Left lung (tissue), 10 donors: ENCODE results near the gene MAML1. TPM values are rescaled to one million over a fixed set of nuclear protein-coding genes. Genes with fewer than 3 reads are reported as not detected.

Experiments used
- ATAC-seq: fragments of 200-7000 bp; cut with Tn5 transposase; one replicate; pipeline ENCODE4 v1.9.1; 2020; ENCODE audit warnings: moderate library complexity
- DNase-seq, 4 donors: peaks; one replicate each; pipeline ENCODE4 v3.0.0-alpha.2; 2013 to 2020
- H3K27ac ChIP-seq, 2 donors: fragments of 200-600 bp; sonication (generic) in 1 of 2; one replicate each; pipeline versions ENCODE4 v1.5.0 to v1.8.0; 2020 to 2021
- H3K27me3 ChIP-seq, 2 donors: fragments of 200-600 bp; sonication (generic) in 1 of 2; one replicate each; pipeline versions ENCODE4 v1.5.0 to v1.8.0; 2020 to 2021
- H3K36me3 ChIP-seq, 2 donors: fragments of 200-600 bp; sonication (generic) in 1 of 2; one replicate each; pipeline versions ENCODE4 v1.5.0 to v1.8.0; 2020 to 2021
- H3K4me1 ChIP-seq, 2 donors: fragments of 200-600 bp; one replicate each; pipeline ENCODE4 v1.8.0; 2021
- H3K4me3 ChIP-seq, 2 donors: fragments of 200-600 bp; sonication (generic) in 1 of 2; one replicate each; pipeline versions ENCODE4 v1.5.0 to v1.8.0; 2020 to 2021; ENCODE audit warnings: mild to moderate bottlenecking in 1 of 2
- H3K9me3 ChIP-seq, 2 donors: fragments of 200-600 bp; sonication (generic) in 1 of 2; one replicate each; pipeline versions ENCODE4 v1.5.0 to v1.8.0; 2020 to 2021
- CTCF ChIP-seq, 2 donors: fragments of 200-600 bp; sonication (generic) in 1 of 2; IDR thresholded peaks; one replicate each; pipeline versions ENCODE4 v1.5.0 to v1.8.0; 2021; ENCODE audit warnings: antibody characterized with exemption in 2 of 2
- intact Hi-C, 2 donors: fragments of 100-400 bp; cut with DNase I; formaldehyde crosslinking; loops; one replicate each; pipeline versions ENCODE4 v1.11.2 to v1.14.2; 2022
- polyA plus RNA-seq, 6 donors: library from polyadenylated mRNA; unstranded; fragments of 120-200 nt; gene quantifications; one replicate each; pipeline ENCODE4 v1.2.1, GENCODE V29; 2013; ENCODE audit not compliant: insufficient read length in 6 of 6
- total RNA-seq, 2 donors: library from RNA; stranded (reverse); fragmentation: NEBNext Ultra II Directional; extraction: Animal tissue kit (Norgen Biotek cat#: 25700); gene quantifications; one replicate each; pipeline ENCODE4 v1.2.1, GENCODE V29; 2021
- donor health status: DM: no; HTN: yes; CAD: no.
- donor health status: DM: no; HTN: no; CAD: no.

Gene MAML1
- total and polyA plus RNA-seq, 8 donors, result 23.8 to 48.1 (median 43.9) TPM

- Histone ChIP-seq H3K27ac (no peak overlapping the region), H3K4me3 (no peak overlapping the region), H3K9me3 (no peaks in the 10 kb centered on the region), H3K27me3 (no peaks in the 10 kb centered on the region), H3K4me1 (peaks cover 8 to 28% of the 10 kb centered on the region in 2 donors), H3K36me3 (peaks cover 0 to 29% of the 10 kb centered on the region in 2 donors)
- ATAC-seq, result no peak
- intact Hi-C loops, result no loop called here
- no peak for TF ChIP-seq CTCF (IDR thresholded peaks at IDR 0.05)
- DNase-seq, result no peak
These were observed 81.5 kb downstream of the MAML1 start for GRCh38 chr5:179814090-179814489.

DNA sequence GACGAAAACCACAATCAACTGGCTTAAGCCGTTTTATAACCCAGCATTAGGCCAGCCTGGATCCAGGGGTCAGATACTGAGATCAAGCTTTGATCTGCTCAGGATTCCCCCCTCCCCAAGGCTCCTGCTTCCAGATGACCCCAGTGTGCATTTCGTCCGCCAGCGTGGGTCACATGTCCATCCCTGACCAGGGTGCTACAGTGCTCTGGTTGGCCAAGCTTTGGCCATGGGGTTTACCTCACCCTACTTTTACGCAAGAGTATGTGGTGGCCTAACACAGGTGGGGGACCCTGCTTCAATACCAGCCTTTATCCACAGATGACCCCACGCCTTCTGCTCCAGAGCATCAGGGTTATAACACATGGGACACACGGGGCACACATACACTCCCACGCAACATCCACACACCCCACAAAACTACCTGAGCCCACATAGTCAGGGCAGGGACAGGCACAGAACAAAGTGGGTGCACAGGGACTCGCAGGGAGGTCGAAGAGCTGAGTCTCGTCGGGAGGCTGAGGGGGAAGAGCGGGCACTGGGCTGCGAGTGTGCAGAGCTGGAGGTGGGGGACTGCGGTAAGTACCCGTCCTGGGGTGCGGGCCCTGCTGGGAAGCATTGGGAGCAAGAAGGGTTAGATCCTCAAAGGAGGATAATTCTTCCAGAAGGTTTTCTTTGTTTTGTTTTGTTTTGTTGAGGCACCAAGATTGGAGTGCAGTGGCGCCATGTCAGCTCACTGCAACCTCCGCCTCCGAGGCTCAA is 83.0 kb downstream of the MAML1 start:
- H3K4me1 ChIP-seq, result peaks cover 20 to 42% of the 10 kb centered on the region in 2 donors
- H3K27ac ChIP-seq, result no peak overlapping the region
- H3K9me3 ChIP-seq, result no peaks in the 10 kb centered on the region
- intact Hi-C loops, result no loop called here
- DNase-seq (peak in 1 of 4 donors; percentile 58), ATAC-seq (no peak)
- H3K27me3 ChIP-seq, result no peaks in the 10 kb centered on the region
- no peak for TF ChIP-seq CTCF (IDR thresholded peaks at IDR 0.05)
- peaks cover 0 to 29% of the 10 kb centered on the region in 2 donors for H3K36me3 ChIP-seq
- H3K4me3 ChIP-seq, result no peak overlapping the region

DNA sequence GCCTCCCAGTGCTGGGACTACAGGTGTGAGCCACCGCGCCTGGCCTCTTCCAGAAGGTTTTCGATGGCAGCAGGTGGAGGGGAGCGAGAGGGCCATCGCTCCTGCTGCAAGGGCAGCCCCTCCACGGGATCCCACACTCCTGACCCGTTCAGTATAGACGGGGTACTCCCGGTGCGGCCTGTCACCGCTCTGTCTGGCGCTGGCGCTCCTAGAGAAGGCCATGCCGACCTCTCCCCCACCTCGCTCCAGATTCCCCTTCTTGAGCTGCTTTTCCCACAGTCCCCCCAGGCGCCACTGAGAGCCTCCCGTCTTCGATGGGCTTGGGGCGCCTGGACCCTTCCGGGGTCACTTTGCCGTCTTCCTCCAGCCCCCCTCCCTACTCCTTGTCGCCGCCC is 83.8 kb downstream of the MAML1 start:
- Histone ChIP-seq H3K36me3 (peaks cover 0 to 29% of the 10 kb centered on the region in 2 donors), H3K4me1 (peaks cover 20 to 42% of the 10 kb centered on the region in 2 donors), H3K4me3 (peak overlapping the region; percentile 38 to 43), H3K9me3 (no peaks in the 10 kb centered on the region), H3K27me3 (no peaks in the 10 kb centered on the region), H3K27ac (no peak overlapping the region)
- no peak for ATAC-seq
- intact Hi-C loops, result no loop called here
- peak in 2 of 4 donors; percentile 36 to 70 for DNase-seq
- TF ChIP-seq CTCF (IDR thresholded peaks at IDR 0.05), result no peak

DNA sequence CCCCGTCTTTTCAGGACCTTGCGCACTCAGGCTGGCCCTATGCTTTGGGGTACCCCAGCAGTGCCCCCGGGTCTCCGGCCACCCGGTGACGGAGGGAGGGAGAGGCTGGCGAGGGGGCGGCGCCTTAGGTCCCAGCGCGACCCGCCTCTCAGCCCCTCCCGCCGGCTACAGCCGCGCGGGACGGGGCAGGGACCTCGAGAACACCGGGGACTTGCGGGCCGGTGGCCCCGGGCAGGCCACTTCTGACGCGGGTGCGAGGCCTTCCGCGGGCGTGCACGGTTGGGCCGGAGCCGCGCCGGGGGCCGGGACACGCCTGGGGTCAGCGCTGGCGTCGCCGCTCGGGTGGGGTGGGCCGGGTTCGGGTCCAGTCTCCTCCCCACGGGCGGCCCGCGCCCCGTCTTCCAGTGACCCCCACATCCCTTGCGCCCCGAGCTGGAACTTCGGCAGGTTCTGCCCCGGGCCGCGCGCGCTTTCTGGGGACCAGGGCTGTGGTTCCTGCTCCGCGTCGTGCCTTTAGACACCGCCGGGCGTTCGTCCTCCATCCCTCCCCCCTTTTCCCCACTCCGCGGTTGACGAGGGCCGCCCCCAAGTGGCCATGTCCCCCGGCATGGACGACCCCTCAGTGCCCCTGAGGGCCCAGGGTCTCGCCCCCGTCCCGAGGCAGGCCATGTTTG is 84.3 kb downstream of the MAML1 start:
- DNase-seq (peak in 2 of 4 donors; percentile 55 to 90), ATAC-seq (no peak)
- H3K4me1 ChIP-seq, result peaks cover 22 to 45% of the 10 kb centered on the region in 2 donors
- H3K27me3 ChIP-seq, result no peaks in the 10 kb centered on the region
- H3K4me3 ChIP-seq, result peak overlapping the region; percentile 38 to 43
- H3K27ac ChIP-seq, result no peak overlapping the region
- intact Hi-C loops, result no loop called here
- TF ChIP-seq CTCF (IDR thresholded peaks at IDR 0.05), result no peak
- no peaks in the 10 kb centered on the region for H3K9me3 ChIP-seq
- H3K36me3 ChIP-seq, result peaks cover 0 to 25% of the 10 kb centered on the region in 2 donors

- H3K27ac ChIP-seq, result no peak overlapping the region
- no peak for TF ChIP-seq CTCF (IDR thresholded peaks at IDR 0.05)
- peak overlapping the region; percentile 38 to 43 for H3K4me3 ChIP-seq
- ATAC-seq (no peak), DNase-seq (peak in 2 of 4 donors; percentile 34 to 79)
- no peaks in the 10 kb centered on the region for H3K9me3 ChIP-seq
- intact Hi-C loops, result no loop called here
- peaks cover 0 to 25% of the 10 kb centered on the region in 2 donors for H3K36me3 ChIP-seq
- no peaks in the 10 kb centered on the region for H3K27me3 ChIP-seq
- H3K4me1 ChIP-seq, result peaks cover 27 to 50% of the 10 kb centered on the region in 2 donors
These were observed 84.8 kb downstream of the MAML1 start for GRCh38 chr5:179817470-179817840.
